A673 (cell line): ENCODE data around the gene GZMA.

Experiments used
- EZH2 ChIP-seq: fragments of 200-600 bp; sonication (generic); IDR thresholded peaks from 2 replicates; pipeline ENCODE4 v1.6.1; 2017; ENCODE audit warnings: borderline replicate concordance, low read depth, mild to moderate bottlenecking, mixed read lengths, antibody characterized with exemption, low read length; ENCODE audit not compliant: poor library complexity, severe bottlenecking
- TF ChIP-seq, protein P1 (sequence below): fragments of 300-800, 200-600 bp; sonication (generic); conservative IDR thresholded peaks from 2 replicates; pipeline ENCODE4 v1.5.1; 2017; ENCODE audit warnings: low read depth, mild to moderate bottlenecking, antibody characterized with exemption, low read length, moderate library complexity, mixed read lengths

DNA sequence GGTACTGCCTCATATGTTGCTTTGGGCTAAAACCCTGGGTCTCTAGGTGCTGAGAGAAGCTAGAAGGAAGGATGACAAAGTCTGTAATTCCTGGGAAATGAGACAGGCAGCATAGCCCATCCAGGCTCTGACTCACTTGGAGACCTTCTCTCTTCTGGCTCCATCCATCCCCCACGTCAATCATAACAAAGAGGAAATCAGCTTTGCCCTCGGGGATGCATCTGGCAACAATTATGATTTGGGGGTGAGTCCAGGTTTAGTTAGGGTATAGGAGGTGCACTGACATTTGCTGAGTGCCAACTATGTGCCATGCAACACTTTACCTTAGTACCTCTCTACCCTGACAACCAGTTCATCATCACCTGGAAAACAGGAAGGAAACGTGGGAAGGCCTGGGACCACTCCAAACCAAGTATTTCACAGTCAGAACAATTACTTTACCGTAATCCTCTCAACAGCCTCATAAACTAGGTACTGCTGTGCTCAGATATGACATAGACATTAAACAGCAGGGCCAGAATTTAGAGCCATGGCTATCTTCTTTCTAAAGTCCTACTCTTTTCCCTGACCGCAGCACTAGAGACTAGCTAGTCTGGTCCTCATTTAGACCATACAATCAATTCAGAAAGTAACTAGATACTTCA lies 39.1 kb upstream of the GZMA start:
- TF ChIP-seq, protein P1, sequence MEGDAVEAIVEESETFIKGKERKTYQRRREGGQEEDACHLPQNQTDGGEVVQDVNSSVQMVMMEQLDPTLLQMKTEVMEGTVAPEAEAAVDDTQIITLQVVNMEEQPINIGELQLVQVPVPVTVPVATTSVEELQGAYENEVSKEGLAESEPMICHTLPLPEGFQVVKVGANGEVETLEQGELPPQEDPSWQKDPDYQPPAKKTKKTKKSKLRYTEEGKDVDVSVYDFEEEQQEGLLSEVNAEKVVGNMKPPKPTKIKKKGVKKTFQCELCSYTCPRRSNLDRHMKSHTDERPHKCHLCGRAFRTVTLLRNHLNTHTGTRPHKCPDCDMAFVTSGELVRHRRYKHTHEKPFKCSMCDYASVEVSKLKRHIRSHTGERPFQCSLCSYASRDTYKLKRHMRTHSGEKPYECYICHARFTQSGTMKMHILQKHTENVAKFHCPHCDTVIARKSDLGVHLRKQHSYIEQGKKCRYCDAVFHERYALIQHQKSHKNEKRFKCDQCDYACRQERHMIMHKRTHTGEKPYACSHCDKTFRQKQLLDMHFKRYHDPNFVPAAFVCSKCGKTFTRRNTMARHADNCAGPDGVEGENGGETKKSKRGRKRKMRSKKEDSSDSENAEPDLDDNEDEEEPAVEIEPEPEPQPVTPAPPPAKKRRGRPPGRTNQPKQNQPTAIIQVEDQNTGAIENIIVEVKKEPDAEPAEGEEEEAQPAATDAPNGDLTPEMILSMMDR: no peak
- no peak for TF ChIP-seq EZH2
